Psoas muscle (tissue), 8 donors: ENCODE measurements around the gene PACSIN2. TPM values are rescaled to one million over a fixed set of nuclear protein-coding genes. Genes with fewer than 3 reads are reported as not detected.
"Not testable (repeated sequence)": the region's sequence is repeated elsewhere in the genome, so short reads cannot be mapped to it uniquely, and the experiment has no call there.

Experiments used
- ATAC-seq, 4 donors: fragments of 200-7000 bp; cut with Tn5 transposase; one replicate each; pipeline ENCODE4 v1.9.1; 2020; ENCODE audit warnings: moderate library complexity in 3 of 4, mild to moderate bottlenecking in 2 of 4
- DNase-seq, 2 donors: peaks; one replicate each; pipeline ENCODE4 v3.0.0-alpha.2; 2020
- H3K27ac ChIP-seq: fragments of 200-600 bp; one replicate; pipeline ENCODE4 v1.8.0; 2022
- H3K27me3 ChIP-seq, 3 donors: fragments of 200-600 bp in 1 of 3; one replicate each; pipeline versions ENCODE4 v1.6.1 to v1.8.0; 2013 to 2022; ENCODE audit warnings: low read length in 2 of 3, mild to moderate bottlenecking in 2 of 3, moderate library complexity in 1 of 3; ENCODE audit not compliant: insufficient read depth in 3 of 3
- H3K36me3 ChIP-seq, 2 donors: fragments of 200-600 bp in 1 of 2; one replicate each; pipeline versions ENCODE4 v1.6.1 to v1.8.0; 2013 to 2022; ENCODE audit warnings: low read depth in 1 of 2, mild to moderate bottlenecking in 1 of 2, moderate library complexity in 1 of 2; ENCODE audit not compliant: insufficient read depth in 1 of 2
- H3K4me1 ChIP-seq: fragments of 200-600 bp; one replicate; pipeline ENCODE4 v1.8.0; 2022
- H3K4me3 ChIP-seq: fragments of 200-600 bp; one replicate; pipeline ENCODE4 v1.8.0; 2022; ENCODE audit warnings: mild to moderate bottlenecking
- H3K9me3 ChIP-seq: fragments of 200-600 bp; one replicate; pipeline ENCODE4 v1.8.0; 2022
- WGBS, 3 donors: extraction: QIAGEN DNeasy Blood & Tissue Kit; methylation state at CpG; one replicate each; pipeline versions ENCODE4 v1.1.6 to v1.1.7; 2013; 5-methylcytosine and 5-hydroxymethylcytosine counted together
- intact Hi-C, 2 donors: fragments of 100-400 bp; cut with DNase I; formaldehyde crosslinking; loops; one replicate each; pipeline versions ENCODE4 v1.11.0 to v1.14.2; 2022
- polyA plus RNA-seq, 3 donors: library from polyadenylated mRNA; stranded (reverse); fragments of 200-250 nt; gene quantifications; one replicate each; pipeline ENCODE4 v1.2.3, GENCODE V29; 2013
- total RNA-seq, 4 donors: library from RNA; stranded (reverse); fragmentation: NEBNext Ultra II Directional in 2 of 4; extraction: Animal tissue kit (Norgen Biotek cat#: 25700) in 2 of 4; gene quantifications; one replicate each; pipeline versions ENCODE4 v1.2.1 to v1.2.4, GENCODE V29; 2021 to 2023
- TF ChIP-seq, protein P1 (sequence below): fragments of 200-600 bp; IDR thresholded peaks from one replicate; pipeline ENCODE4 v1.8.0; 2022; ENCODE audit warnings: antibody characterized with exemption
- donor health status: healthy with polysubstance abuse.
- donor health status: DM: no; HTN: no; CAD: no; lungs with moderate emphysema.
- donor health status: Bipolar disorder and iron deficiency.
- donor health status: healthy.
- donor health status: DM: yes; HTN: yes; CAD: no.
- donor health status: DM: no; HTN: no; CAD: no.
- donor health status: DM: no; HTN: no; CAD: no.
- donor health status: DM: yes; HTN: yes; CAD: no.

PACSIN2 gene
- total and polyA plus RNA-seq, 7 donors: 21.0 to 52.2 (median 31.4) TPM

GRCh38 chr22:42919199-42919598 lies 95.8 kb downstream of the PACSIN2 start:
- intact Hi-C loops: no loop called here
- H3K36me3 ChIP-seq: no peaks in the 10 kb centered on the region
- WGBS, 3 donors: 47 to 58% (median 49%) methylated on average over 6 of the region's 6 CpGs
- H3K9me3 ChIP-seq: no peaks in the 10 kb centered on the region
- H3K4me3 ChIP-seq: no peak overlapping the region
- peaks cover 55% of the 10 kb centered on the region for H3K4me1 ChIP-seq
- TF ChIP-seq, protein P1, sequence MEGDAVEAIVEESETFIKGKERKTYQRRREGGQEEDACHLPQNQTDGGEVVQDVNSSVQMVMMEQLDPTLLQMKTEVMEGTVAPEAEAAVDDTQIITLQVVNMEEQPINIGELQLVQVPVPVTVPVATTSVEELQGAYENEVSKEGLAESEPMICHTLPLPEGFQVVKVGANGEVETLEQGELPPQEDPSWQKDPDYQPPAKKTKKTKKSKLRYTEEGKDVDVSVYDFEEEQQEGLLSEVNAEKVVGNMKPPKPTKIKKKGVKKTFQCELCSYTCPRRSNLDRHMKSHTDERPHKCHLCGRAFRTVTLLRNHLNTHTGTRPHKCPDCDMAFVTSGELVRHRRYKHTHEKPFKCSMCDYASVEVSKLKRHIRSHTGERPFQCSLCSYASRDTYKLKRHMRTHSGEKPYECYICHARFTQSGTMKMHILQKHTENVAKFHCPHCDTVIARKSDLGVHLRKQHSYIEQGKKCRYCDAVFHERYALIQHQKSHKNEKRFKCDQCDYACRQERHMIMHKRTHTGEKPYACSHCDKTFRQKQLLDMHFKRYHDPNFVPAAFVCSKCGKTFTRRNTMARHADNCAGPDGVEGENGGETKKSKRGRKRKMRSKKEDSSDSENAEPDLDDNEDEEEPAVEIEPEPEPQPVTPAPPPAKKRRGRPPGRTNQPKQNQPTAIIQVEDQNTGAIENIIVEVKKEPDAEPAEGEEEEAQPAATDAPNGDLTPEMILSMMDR: no peak
- DNase-seq (no peak), ATAC-seq (peak; percentile 11 to 66 (median 35))
- no peak overlapping the region for H3K27ac ChIP-seq
- no peaks in the 10 kb centered on the region for H3K27me3 ChIP-seq

- Histone ChIP-seq H3K4me1 (peaks cover 62% of the 10 kb centered on the region), H3K27me3 (no peaks in the 10 kb centered on the region), H3K27ac (no peak overlapping the region), H3K36me3 (no peaks in the 10 kb centered on the region), H3K4me3 (no peak overlapping the region), H3K9me3 (no peaks in the 10 kb centered on the region)
- TF ChIP-seq, protein P1: no peak
- 66 to 86% (median 72%) methylated on average over 4 of the region's 4 CpGs for WGBS, 3 donors
- ATAC-seq: no peak
- DNase-seq: no peak
- intact Hi-C loops: no loop called here
These were observed 96.4 kb downstream of the PACSIN2 start for GRCh38 chr22:42918500-42918899.

GRCh38 chr22:42917358-42917757 lies 97.6 kb downstream of the PACSIN2 start:
- H3K27me3 ChIP-seq, H3K4me3 ChIP-seq, H3K27ac ChIP-seq, DNase-seq, H3K9me3 ChIP-seq, ATAC-seq, H3K36me3 ChIP-seq, intact Hi-C loops: not testable (repeated sequence)
- peaks cover 61% of the 10 kb centered on the region for H3K4me1 ChIP-seq
- WGBS, 3 donors: 97 to 100% (median 97%) methylated on average over 6 of the region's 6 CpGs

DNA sequence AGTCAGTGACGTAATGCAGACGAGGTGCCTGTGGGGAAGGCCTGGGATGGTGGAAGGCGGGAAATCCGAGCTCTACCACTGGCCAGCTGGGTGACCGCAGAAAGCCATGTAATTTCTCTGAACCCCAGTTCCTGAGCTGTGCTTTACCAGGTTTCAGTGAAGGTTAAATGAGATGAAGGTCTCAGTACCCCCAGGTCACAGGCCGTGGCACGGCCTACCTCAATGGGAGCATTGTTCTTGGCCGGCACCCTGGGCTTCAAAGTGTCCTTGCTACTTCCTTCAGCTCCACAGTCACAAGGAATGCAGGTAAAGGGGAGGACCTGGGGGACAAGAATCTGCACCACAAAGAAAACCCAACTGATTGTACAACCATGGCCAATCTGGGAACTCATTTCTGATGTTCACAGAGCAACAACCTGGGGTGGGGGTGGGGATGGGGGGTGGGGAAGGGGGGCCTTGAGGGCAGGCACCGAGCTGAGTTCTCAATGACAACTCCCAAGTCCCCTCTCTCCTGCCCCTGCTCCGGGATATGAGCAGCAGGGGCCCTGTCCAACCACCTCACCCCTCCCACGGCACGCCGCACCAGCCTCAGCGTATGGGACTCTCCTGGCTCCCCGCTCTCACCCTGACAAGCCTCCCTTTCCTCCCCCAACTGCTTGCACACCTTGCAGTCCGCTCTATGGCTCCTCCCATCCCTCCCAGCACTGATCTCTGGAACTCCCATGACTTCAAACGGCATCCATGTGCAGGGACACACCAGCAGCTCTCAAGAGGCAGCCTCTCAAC lies 98.8 kb downstream of the PACSIN2 start:
- Histone ChIP-seq H3K4me1 (peaks cover 51% of the 10 kb centered on the region), H3K27ac (no peak overlapping the region), H3K36me3 (no peaks in the 10 kb centered on the region), H3K27me3 (no peaks in the 10 kb centered on the region), H3K4me3 (no peak overlapping the region), H3K9me3 (no peaks in the 10 kb centered on the region)
- TF ChIP-seq, protein P1: no peak
- no peak for DNase-seq
- WGBS, 3 donors: 92 to 95% (median 94%) methylated on average over 16 to 17 of the region's 17 CpGs
- intact Hi-C loops: no loop called here
- no peak for ATAC-seq

DNA sequence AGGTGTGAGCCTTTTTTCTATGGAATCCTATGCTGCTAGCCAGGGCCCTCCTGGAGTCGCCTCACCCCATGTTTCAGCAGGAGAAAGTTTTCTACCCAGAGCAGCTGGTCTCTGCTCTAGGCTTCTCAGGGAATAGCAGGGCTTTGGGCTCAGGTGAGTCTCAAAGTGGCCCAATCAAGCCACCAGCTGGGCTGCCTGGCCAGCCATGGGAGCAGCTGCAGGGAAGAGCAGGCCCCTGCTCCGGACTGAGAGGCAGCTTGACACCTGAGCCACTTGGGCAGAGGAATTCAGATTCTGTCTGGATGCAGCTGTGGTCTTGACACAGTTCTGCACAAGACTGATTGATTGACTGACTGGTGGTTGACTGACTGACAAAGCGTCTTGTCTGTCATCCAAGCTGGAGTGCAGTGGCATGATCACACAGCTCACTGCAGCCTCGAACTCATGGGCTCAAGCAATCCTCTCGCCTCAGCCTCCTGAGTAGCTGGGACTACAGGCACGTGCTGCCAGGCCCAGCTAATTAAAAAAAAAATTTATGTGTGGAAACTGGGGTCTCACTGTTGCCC lies 100.4 kb downstream of the PACSIN2 start:
- Histone ChIP-seq H3K27ac (peak overlapping the region; percentile 36), H3K27me3 (no peaks in the 10 kb centered on the region), H3K4me3 (no peak overlapping the region), H3K9me3 (no peaks in the 10 kb centered on the region), H3K4me1 (peaks cover 49% of the 10 kb centered on the region), H3K36me3 (peaks cover 0 to under 1% of the 10 kb centered on the region in 2 donors)
- TF ChIP-seq, protein P1: no peak
- ATAC-seq (peak in 1 of 4 donors; percentile 23), DNase-seq (no peak)
- 74 to 87% (median 82%) methylated on average over 6 of the region's 6 CpGs for WGBS, 3 donors
- intact Hi-C loops: loop anchor here (5.0 kb wide), 1 partner anchor 43 kb away; no protein-coding TSS in a partner anchor
